HG02970 (cell line): ENCODE data around the gene CRYBB2.
"Not testable (repeated sequence)": the region's sequence is repeated elsewhere in the genome, so short reads cannot be mapped to it uniquely, and the experiment has no call there.

Experiments used
- ATAC-seq: cut with Tn5 transposase; IDR thresholded peaks from one replicate; pipeline ENCODE4 v1.9.1; 2021; ENCODE audit warnings: mild to moderate bottlenecking, moderate library complexity, moderate number of reproducible peaks; ENCODE audit not compliant: unreplicated experiment, low FRiP score

Gene CRYBB2

GRCh38 chr22:25219211-25219689 is at the start of gene CRYBB2:
CRYBB2 (plus strand) TSS chr22:25219639; CDS start chr22:25221430, 1,791 bp downstream.
- ATAC-seq: no peak

DNA sequence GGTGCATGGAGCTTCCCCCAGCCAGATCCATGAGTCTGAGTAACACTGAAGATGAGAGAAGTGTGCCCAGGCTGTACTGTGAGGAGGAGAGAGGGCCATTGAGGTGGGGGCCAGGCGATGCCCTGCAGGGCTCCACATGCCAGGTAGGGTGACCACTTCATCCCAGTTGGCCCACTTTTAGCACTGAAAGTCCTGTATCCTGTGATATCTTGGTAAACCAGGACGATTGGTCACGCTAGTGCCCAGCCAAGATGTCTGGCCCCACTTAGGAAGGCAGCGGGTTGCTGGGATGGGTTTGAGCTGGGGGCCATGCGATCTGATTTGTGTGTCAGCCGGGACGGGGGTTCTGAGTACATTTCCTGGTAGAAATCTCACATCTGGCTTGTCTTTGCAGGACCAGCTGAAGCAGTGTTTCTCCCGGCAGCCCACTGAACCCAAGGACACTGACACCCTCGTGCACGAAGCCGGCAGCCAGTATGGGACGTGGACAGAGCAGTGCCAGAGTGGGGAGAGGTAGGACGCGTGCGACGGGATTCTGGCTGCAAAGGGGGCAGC is 48.9 kb upstream of the CRYBB2 start:
- ATAC-seq: no peak

GRCh38 chr22:25172153-25172552 is 47.3 kb upstream of the CRYBB2 start:
- ATAC-seq: no peak

GRCh38 chr22:25174156-25174887 is 45.1 kb upstream of the CRYBB2 start:
- ATAC-seq: no peak

- no peak for ATAC-seq
Measured at GRCh38 chr22:25174888-25175411, 44.5 kb upstream of the CRYBB2 start.

DNA sequence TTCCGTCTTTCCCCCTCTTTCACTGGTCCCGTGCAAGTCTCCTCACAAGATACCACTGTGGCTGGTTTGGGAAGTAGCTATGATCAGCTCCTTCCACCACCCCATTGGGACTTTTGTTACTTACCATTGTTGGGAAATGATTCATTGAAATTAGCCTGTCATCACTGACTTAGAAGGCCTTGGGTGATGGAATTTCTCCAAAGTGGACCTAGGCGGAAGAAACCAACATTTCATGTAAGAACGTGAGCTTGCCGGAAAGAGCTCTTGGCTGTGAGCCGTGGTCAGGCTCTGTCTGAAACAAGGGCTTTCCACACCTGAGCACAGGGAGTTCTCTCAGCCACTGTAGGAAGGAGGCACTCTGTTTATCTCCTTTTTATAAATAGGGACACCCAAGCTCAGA is 43.3 kb upstream of the CRYBB2 start:
- no peak for ATAC-seq

DNA sequence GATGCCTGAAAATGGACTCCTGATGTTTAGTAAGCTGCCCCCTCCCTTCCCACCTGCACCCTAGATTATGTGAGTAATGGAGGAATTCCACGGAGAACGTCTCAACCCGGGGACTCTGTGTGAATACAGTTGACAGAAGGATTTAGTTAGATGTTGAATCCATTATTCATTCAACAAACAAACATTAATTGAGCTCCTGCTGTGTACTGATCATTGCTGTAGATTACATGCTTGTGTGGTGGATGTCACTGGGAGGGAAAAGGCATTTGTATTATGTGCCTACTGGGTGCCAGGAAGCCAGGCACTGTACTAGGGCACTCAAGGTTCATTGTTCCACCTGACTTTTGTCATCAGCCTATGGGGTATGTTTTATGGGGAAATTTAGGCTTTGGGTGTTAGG is 42.6 kb upstream of the CRYBB2 start:
- no peak for ATAC-seq

DNA sequence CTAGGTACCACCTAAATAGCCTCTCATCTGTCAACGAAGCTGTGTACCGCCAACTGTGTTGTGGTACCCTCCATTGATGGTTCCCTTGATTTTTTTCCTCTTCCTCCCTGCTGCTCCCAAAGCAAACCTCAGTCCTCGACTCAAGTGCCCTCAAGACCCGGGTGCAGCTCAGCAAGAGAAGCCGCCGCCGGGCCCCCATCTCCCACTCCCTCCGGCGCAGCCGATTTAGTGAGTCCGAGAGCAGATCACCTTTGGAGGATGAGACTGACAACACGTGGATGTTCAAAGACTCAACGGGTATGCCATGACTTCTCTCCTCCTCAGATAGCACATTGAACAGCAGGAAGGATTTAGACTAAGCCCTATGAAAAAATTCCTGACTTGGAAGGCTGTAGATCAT is 42.2 kb upstream of the CRYBB2 start:
- no peak for ATAC-seq

- ATAC-seq: no peak
Measured at GRCh38 chr22:25177895-25178294, 41.5 kb upstream of the CRYBB2 start.

- ATAC-seq: not testable (repeated sequence)
Measured at GRCh38 chr22:25178348-25178747, 41.1 kb upstream of the CRYBB2 start.

DNA sequence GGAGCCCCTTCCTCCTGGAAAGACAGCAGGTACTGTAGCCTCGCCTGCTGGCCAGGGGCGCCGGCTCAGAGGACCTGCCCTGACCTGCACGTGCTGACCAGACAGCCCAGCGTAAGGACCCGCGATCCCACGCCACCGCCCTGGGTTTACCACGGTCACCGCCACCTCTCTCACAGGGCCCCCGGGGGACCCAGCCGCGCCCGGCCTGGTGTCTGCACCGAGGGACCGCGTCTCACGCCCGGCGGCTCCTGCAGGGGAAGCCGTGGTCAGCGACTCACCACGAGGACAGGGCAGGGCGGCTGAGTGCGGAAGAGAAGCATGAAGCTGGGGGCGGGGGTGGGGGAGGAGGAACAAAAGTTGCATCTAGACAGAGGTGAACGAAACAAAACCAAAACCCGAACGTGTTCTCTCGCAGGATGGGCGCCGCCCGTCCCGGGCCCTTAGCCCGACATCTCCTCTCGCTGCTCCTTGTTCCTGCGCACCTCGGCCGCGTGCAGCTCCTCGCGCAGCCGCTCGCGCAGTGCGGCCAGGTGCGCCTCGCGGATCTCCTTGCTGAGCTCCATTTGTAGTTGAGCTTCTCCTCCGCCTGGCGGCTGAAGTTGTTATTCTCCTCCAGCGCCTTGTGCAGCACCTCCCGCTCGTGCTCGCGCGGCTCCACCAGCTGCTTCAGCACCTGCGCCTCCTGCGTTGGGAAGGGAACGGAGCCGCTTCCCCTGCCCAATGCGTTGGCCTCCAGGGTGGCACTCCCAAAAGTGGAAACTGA is 40.4 kb upstream of the CRYBB2 start:
- ATAC-seq: not testable (repeated sequence)

DNA sequence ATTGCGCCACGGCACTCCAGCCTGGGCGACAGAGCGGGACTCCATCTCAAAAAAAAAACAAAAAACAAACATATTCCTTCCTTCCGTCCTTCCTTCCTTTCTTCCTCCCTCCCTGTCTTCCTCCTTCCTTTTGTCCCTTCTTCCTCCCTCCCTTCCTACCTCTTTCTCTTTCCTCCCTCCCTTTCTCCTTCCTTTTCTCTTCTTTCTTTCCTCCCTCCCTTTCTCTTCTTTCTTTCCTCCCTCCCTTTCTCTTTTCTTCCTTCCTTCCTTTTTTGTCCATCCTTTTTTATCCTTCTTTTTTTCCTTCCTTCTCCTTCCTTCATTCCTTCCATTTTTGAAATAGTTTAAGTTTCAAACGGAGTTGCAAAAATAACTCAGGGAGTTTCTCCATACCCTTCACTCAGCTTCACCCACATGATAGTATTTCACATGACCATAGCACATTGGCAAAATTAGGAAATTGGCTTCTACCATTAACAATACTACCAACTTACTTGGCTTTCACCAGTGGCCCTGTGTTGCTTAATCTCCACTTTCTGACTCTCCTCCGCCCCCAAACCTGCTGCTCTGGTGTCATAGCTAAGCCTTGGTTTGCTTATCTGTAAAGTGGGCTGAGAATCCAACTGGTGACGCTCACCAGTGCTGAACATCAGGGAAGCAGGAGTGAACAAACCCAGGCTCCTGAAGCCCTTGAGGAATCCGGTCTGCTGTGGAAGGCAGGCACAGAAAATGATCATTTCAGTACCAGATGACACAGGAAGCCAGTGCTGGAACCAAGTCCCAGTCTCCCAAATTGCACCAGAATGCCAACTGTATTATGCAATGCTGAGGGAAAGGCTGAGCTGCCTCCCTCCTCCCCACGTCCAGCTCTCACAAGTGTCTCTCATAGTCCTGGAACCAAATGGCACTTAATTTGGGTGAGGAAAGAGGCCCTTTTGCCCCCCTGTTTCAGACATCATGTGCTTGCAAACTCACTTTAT is 37.0 kb upstream of the CRYBB2 start:
- no peak for ATAC-seq

GRCh38 chr22:25183949-25184619 is 35.4 kb upstream of the CRYBB2 start:
- ATAC-seq: no peak

DNA sequence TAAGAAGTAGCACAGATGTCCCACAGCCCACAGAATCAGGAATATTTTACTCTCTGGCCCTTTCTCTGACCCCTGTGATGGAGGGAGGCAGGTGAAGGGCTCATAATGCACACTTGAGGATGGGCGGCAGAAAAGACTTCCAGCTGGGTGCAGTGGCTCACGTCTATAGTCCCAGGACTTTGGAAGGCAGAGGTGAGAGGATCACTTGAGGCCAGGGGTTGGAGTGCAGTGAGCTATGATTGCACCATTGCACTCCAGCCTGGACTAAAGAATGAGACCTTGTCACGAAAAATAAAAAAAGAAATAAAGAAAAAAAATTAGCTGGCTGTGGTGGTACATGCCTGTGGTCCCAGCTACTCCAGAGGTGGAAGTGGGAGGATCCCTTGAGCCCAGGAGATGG is 33.3 kb upstream of the CRYBB2 start:
- ATAC-seq: no peak

DNA sequence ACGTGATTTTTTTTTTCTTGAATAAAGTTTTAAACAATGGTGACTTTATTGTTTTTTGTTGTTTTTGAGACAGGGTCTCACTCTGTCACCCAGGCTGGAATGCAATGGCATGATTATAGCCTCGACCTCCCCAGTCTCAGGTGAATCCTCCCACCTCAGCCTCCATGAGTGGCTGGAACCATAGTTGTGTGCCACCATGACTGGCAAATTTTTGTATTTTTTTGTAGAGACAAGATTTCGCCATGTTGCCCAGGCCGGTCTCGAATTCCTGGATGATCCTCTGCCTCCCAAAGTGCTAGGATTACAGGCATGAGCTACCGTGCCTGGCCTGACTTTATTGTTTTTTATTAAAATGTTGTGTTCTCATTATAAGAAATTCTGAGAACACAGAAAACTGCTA is 32.0 kb upstream of the CRYBB2 start:
- no peak for ATAC-seq

DNA sequence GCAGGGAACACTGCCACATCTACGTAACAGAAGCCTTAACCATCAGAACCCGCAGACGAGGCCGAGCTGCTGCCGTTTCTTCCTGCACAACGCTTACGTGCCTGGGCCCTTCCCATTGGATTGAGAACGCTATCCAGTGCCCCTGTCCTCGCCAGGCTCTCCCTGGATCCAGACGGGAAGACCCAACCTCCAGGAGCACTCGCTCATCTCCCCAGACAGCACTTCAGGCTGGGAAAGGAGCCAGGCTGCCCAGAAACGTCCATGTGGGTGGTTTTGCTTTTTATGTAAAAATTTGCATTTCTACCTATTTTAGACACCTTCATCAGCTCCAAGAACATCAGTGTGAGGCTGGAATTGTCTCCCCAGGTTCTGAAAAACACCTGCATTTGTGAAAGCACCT is 27.0 kb upstream of the CRYBB2 start:
- no peak for ATAC-seq

DNA sequence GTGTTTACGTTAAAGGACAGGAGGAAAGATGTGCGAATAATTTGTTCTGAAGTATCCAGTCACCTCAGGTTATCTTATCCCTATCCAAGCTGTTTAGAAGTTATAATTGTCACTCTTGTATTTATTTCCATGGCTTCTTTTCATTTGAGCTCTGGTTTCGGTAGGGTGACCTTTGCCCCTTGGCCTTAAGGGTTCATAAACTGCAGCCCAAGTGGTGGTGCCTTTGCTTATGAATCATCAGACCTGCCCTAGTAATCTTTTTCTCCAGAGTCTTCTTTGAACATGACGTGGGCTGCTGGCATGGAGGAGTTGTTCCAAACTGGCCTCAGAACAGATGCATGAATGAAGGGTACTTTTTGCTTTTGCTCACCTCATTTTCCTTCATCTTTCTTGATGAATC is 26.3 kb upstream of the CRYBB2 start:
- ATAC-seq: no peak

DNA sequence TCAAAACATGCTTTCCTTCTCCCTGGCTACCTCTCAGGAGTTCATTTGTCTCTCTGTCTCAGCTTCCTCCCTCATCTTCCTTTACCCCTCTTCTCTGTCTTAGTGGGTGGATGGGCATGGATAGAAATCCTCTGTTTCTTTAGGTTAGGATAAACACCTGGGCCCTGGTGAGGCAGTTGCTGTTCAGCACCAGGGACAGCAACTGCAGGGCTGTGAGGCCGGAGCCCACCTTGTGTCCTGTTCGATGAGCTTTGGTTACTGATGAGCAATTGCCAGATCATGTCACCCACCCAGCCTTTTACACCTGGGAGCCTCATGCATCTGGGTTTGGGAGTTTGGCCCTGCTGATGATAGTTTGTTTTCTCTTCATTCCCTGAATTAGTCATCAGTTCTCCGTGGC is 25.9 kb upstream of the CRYBB2 start:
- ATAC-seq: no peak

- no peak for ATAC-seq
Measured at GRCh38 chr22:25196326-25196725, 23.1 kb upstream of the CRYBB2 start.

DNA sequence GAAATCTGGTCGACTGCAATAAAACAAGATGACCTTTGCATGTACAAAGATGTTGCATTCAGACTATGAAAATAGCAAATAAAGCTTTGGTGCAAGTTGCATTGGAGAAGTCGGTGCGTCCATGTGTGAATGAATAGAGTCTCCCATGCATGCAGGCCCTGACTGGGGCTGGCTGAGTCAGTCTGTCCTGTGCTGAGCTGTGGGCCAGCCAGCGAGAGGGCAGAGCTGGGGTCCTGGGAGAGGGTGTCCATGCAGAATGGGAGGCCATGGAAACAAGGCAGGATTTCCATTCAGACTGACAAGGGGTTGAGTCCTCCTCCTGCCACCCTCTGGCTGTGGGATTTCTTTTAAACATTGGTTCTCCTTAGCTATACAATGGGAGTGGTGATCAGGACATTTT is 22.1 kb upstream of the CRYBB2 start:
- ATAC-seq: no peak
